Measurements from ENCODE around the gene TPCN1. TPM values are rescaled to one million over a fixed set of nuclear protein-coding genes. Genes with fewer than 3 reads are reported as not detected.

The TPCN1 gene
- total RNA-seq, 1 donor from 2014 or later, result 8.4 TPM

DNA sequence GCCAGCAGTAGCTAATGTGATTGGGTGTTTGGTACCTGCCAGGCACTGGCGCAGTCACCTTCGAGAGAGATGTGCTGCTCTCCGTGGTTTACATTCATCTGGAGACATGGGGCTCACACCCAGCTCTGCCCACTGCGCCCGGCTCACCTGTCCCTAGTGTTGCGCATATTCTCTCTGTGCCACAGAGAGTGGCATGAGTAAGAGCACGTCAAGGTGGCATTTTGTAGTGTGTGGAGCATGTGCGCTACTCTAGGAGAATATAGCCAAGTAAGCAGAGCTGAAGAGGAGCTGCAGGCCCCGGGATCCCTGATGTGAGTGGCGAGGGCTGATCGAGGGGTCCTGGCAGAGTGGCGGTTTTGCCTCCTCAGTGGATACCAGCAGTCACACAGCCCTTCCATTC is 46.9 kb downstream of the TPCN1 start:
- Mint-ChIP-seq H3K36me3 (ENCODE audit: low read depth, unreplicated experiment) (no peaks in the 10 kb centered on the region), H3K4me1 (ENCODE audit: unreplicated experiment) (peaks cover 2% of the 10 kb centered on the region), H3K9me3 (ENCODE audit: unreplicated experiment) (no peaks in the 10 kb centered on the region), H3K27me3 (ENCODE audit: unreplicated experiment) (no peaks in the 10 kb centered on the region), H3K4me3 (ENCODE audit: unreplicated experiment) (no peak overlapping the region), H3K27ac (ENCODE audit: unreplicated experiment) (no peak overlapping the region)
- no peak for TF ChIP-seq CTCF (IDR thresholded peaks at IDR 0.05; ENCODE audit: unreplicated experiment)
- DNase-seq (ENCODE audit: low spot score), result no peak

- no peaks in the 10 kb centered on the region for H3K36me3 Mint-ChIP-seq (ENCODE audit: low read depth, unreplicated experiment)
Measured at GRCh38 chr12:113268621-113269020, 47.4 kb downstream of the TPCN1 start.

DNA sequence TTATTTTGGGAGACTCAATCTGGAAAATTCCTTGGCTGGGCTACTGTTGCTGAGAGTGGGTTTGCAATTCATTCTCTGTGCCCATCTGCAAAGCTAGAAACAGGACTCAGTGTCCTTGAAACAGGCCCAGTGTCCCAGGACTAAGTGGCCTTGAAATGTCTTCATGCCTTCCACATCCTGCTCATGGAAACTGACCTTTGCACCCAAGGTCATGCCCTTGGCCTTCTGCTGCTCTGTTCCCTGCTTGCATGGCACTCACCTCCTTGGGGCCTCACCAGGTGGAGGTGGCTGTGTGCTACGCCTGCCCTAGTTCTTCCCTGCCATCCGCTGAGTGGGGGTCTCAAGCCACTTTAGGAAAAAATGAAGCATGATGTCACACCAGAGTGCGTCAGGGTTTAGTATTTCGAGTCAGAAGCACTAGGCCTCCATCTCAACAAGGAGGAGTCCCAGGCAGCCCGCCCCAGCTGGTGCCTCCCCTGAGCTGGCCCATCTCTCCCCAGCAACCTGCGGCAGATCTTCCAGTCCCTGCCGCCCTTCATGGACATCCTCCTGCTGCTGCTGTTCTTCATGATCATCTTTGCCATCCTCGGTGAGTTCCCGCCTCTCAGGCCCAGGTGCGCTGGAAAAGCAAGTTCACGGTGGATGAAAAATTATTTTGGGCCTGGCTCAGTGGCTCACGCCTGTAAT is 48.1 kb downstream of the TPCN1 start:
- no peaks in the 10 kb centered on the region for H3K36me3 Mint-ChIP-seq (ENCODE audit: low read depth, unreplicated experiment)
- TF ChIP-seq CTCF (IDR thresholded peaks at IDR 0.05; ENCODE audit: unreplicated experiment), result no peak
- no peaks in the 10 kb centered on the region for H3K9me3 Mint-ChIP-seq (ENCODE audit: unreplicated experiment)
- H3K27me3 Mint-ChIP-seq (ENCODE audit: unreplicated experiment), result no peaks in the 10 kb centered on the region
- no peak overlapping the region for H3K4me3 Mint-ChIP-seq (ENCODE audit: unreplicated experiment)
- peaks cover 2% of the 10 kb centered on the region for H3K4me1 Mint-ChIP-seq (ENCODE audit: unreplicated experiment)
- H3K27ac Mint-ChIP-seq (ENCODE audit: unreplicated experiment), result no peak overlapping the region
- DNase-seq (ENCODE audit: low spot score), result no peak

More at GRCh38 chr12:113268621-113269020, 47.4 kb downstream of the TPCN1 start:
- no peak for DNase-seq (ENCODE audit: low spot score)
- Mint-ChIP-seq H3K4me3 (ENCODE audit: unreplicated experiment) (no peak overlapping the region), H3K27ac (ENCODE audit: unreplicated experiment) (no peak overlapping the region), H3K4me1 (ENCODE audit: unreplicated experiment) (peaks cover 2% of the 10 kb centered on the region), H3K27me3 (ENCODE audit: unreplicated experiment) (no peaks in the 10 kb centered on the region), H3K9me3 (ENCODE audit: unreplicated experiment) (no peaks in the 10 kb centered on the region)
- TF ChIP-seq CTCF (IDR thresholded peaks at IDR 0.05; ENCODE audit: unreplicated experiment), result no peak

DNA sequence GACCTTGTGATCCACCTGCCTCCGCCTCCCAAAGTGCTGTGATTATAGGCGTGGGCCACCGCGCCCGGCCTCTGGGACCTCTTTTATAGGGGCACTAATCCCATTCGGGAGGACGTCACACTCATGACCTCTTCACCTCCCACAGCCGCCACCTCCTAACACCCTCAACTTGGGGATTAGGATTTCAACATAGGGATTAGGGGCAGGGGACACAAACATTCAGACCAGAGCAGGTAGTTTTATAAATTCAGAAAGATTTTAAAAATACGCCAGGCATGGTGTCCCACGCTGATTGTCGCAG is 49.4 kb downstream of the TPCN1 start:
- Mint-ChIP-seq H3K36me3 (ENCODE audit: low read depth, unreplicated experiment) (no peaks in the 10 kb centered on the region), H3K4me1 (ENCODE audit: unreplicated experiment) (peaks cover 2% of the 10 kb centered on the region), H3K9me3 (ENCODE audit: unreplicated experiment) (no peaks in the 10 kb centered on the region), H3K4me3 (ENCODE audit: unreplicated experiment) (no peak overlapping the region), H3K27ac (ENCODE audit: unreplicated experiment) (no peak overlapping the region), H3K27me3 (ENCODE audit: unreplicated experiment) (no peaks in the 10 kb centered on the region)
- no peak for DNase-seq (ENCODE audit: low spot score)
- no peak for TF ChIP-seq CTCF (IDR thresholded peaks at IDR 0.05; ENCODE audit: unreplicated experiment)

DNA sequence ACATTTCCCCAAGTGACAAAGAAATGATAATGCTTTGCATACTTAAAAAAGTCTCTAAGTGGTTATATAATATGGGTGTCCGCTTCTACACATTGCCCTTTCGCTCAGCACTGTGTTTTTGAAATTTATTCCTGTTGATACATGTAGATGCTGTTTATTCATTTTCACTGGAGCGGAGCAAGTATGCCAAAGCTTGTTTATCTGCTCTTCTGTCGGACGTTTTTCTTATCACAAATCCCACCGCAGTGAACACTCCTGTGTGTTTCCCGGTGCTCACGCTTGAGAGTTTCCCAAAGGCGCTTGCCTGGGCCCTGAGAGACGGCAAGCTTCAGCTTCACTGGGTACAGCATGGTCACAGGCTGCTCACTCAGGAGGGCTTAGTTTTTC is 50.2 kb downstream of the TPCN1 start:
- H3K27ac Mint-ChIP-seq (ENCODE audit: unreplicated experiment), result no peak overlapping the region
- no peaks in the 10 kb centered on the region for H3K36me3 Mint-ChIP-seq (ENCODE audit: low read depth, unreplicated experiment)
- no peak overlapping the region for H3K4me3 Mint-ChIP-seq (ENCODE audit: unreplicated experiment)
- no peaks in the 10 kb centered on the region for H3K9me3 Mint-ChIP-seq (ENCODE audit: unreplicated experiment)
- DNase-seq (ENCODE audit: low spot score), result no peak
- H3K4me1 Mint-ChIP-seq (ENCODE audit: unreplicated experiment), result peaks cover 5% of the 10 kb centered on the region
- no peak for TF ChIP-seq CTCF (IDR thresholded peaks at IDR 0.05; ENCODE audit: unreplicated experiment)
- H3K27me3 Mint-ChIP-seq (ENCODE audit: unreplicated experiment), result no peaks in the 10 kb centered on the region

Data from endothelial cell (in vitro differentiated cells).